Uterus (tissue), 2 donors: ENCODE data around the gene MUC22.

Experiments used
- CTCF ChIP-seq, 4 experiments: fragments of 200-600 bp in 2 of 4; fragments of 450-650 bp in 2 of 4; sonication (generic) in 2 of 4; IDR thresholded peaks; one replicate each; pipeline ENCODE4 v1.5.1; 2016 to 2019; ENCODE audit warnings: antibody characterized with exemption in 4 of 4, mild to moderate bottlenecking in 2 of 4, moderate library complexity in 1 of 4
- POLR2A ChIP-seq, 2 donors: fragments of 450-650 bp; IDR thresholded peaks; one replicate each; pipeline ENCODE4 v1.6.1; 2016; ENCODE audit warnings: antibody characterized with exemption in 2 of 2, mild to moderate bottlenecking in 1 of 2, moderate library complexity in 1 of 2

GRCh38 chr6:31049518-31049917 is 39.2 kb downstream of the MUC22 start:
- TF ChIP-seq CTCF (IDR thresholded peaks at IDR 0.05) = no peak
- no peak for TF ChIP-seq POLR2A (IDR thresholded peaks at IDR 0.05)
